SK-N-SH (cell line): ENCODE results near the gene UBAP1L.

Experiments
- GATA2 ChIP-seq: sonication (generic); formaldehyde crosslinking; IDR thresholded peaks from 2 replicates; pipeline ENCODE4 v1.5.0; 2020; ENCODE audit warnings: mild to moderate bottlenecking, missing genetic modification reagents
- POLR2AphosphoS5 ChIP-seq: IDR thresholded peaks from 2 replicates; pipeline ENCODE4 v1.6.1; 2012; ENCODE audit warnings: low read depth, low read length
- TCF12 ChIP-seq: IDR thresholded peaks from 2 replicates; pipeline ENCODE4 v1.4.0; 2012
- TEAD4 ChIP-seq: IDR thresholded peaks from 2 replicates; pipeline ENCODE4 v1.4.0; 2012; ENCODE audit warnings: mild to moderate bottlenecking, borderline replicate concordance; ENCODE audit not compliant: insufficient read depth
- TF ChIP-seq, protein P1 (sequence below): fragments of 200-600 bp; sonication (generic); IDR thresholded peaks from 2 replicates; pipeline ENCODE4 v1.6.1; 2017; ENCODE audit warnings: antibody characterized with exemption, mild to moderate bottlenecking, moderate library complexity

DNA sequence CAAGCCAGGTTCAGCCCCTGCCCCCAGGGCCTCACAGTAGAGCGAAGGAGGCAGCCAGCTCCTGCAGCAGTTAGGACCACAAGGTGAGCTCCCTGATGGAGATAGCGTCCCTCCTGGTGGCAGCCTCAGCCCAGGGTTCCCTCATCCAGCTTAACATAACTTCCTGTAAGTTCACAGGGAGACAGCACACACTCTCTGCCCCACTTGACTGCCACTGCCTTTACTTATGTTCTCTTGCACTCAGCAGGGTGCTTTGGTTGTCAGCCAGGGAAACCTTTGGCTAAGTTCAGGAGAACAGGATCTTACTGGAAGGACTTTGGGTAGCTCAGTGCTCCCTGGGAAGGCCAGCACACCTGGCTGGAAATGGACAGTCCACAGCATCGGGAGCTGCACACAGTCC, 27.6 kb downstream of the UBAP1L start:
- TF ChIP-seq TEAD4: no peak
- no peak for TF ChIP-seq POLR2AphosphoS5
- TF ChIP-seq TCF12: no peak
- TF ChIP-seq, protein P1, sequence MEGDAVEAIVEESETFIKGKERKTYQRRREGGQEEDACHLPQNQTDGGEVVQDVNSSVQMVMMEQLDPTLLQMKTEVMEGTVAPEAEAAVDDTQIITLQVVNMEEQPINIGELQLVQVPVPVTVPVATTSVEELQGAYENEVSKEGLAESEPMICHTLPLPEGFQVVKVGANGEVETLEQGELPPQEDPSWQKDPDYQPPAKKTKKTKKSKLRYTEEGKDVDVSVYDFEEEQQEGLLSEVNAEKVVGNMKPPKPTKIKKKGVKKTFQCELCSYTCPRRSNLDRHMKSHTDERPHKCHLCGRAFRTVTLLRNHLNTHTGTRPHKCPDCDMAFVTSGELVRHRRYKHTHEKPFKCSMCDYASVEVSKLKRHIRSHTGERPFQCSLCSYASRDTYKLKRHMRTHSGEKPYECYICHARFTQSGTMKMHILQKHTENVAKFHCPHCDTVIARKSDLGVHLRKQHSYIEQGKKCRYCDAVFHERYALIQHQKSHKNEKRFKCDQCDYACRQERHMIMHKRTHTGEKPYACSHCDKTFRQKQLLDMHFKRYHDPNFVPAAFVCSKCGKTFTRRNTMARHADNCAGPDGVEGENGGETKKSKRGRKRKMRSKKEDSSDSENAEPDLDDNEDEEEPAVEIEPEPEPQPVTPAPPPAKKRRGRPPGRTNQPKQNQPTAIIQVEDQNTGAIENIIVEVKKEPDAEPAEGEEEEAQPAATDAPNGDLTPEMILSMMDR: no peak
- no peak for TF ChIP-seq GATA2
